GM19452 (cell line): ENCODE results near the gene HOXD9.

ENCODE experiments used
- ATAC-seq: cut with Tn5 transposase; IDR thresholded peaks from one replicate; pipeline ENCODE4 v1.9.1; 2021; ENCODE audit not compliant: unreplicated experiment

Gene HOXD9

GRCh38 chr2:176152350-176153181 lies 30.0 kb downstream of the HOXD9 start:
- ATAC-seq = no peak

GRCh38 chr2:176154576-176155252 lies 32.2 kb downstream of the HOXD9 start:
- no peak for ATAC-seq

GRCh38 chr2:176155356-176156044 lies 33.0 kb downstream of the HOXD9 start:
- ATAC-seq = no peak

- ATAC-seq = no peak
Observed at GRCh38 chr2:176156301-176156806, 33.8 kb downstream of the HOXD9 start.

- ATAC-seq = no peak
Observed at GRCh38 chr2:176156807-176157498, 34.4 kb downstream of the HOXD9 start, which contains the start of gene HOXD3. HOXD3 (plus strand) TSS chr2:176157307; CDS start chr2:176169115, 11,808 bp downstream.

- no peak for ATAC-seq
Observed at GRCh38 chr2:176157499-176158185, 35.1 kb downstream of the HOXD9 start.

- ATAC-seq = no peak
Observed at GRCh38 chr2:176158186-176158591, 35.7 kb downstream of the HOXD9 start.

GRCh38 chr2:176158855-176159662 lies 36.5 kb downstream of the HOXD9 start:
- no peak for ATAC-seq

GRCh38 chr2:176159663-176160250 lies 37.2 kb downstream of the HOXD9 start:
- ATAC-seq = no peak

GRCh38 chr2:176160251-176160985 lies 37.9 kb downstream of the HOXD9 start:
- ATAC-seq = no peak

- ATAC-seq = no peak
Observed at GRCh38 chr2:176160986-176161824, 38.7 kb downstream of the HOXD9 start.

- no peak for ATAC-seq
Observed at GRCh38 chr2:176161825-176162626, 39.5 kb downstream of the HOXD9 start.

GRCh38 chr2:176162911-176163671 lies 40.6 kb downstream of the HOXD9 start:
- ATAC-seq = no peak

GRCh38 chr2:176163672-176164056 lies 41.1 kb downstream of the HOXD9 start:
- no peak for ATAC-seq

GRCh38 chr2:176164201-176164600 lies 41.7 kb downstream of the HOXD9 start:
- no peak for ATAC-seq
